ENCODE measurements around the gene PRKCA.

The PRKCA gene

DNA sequence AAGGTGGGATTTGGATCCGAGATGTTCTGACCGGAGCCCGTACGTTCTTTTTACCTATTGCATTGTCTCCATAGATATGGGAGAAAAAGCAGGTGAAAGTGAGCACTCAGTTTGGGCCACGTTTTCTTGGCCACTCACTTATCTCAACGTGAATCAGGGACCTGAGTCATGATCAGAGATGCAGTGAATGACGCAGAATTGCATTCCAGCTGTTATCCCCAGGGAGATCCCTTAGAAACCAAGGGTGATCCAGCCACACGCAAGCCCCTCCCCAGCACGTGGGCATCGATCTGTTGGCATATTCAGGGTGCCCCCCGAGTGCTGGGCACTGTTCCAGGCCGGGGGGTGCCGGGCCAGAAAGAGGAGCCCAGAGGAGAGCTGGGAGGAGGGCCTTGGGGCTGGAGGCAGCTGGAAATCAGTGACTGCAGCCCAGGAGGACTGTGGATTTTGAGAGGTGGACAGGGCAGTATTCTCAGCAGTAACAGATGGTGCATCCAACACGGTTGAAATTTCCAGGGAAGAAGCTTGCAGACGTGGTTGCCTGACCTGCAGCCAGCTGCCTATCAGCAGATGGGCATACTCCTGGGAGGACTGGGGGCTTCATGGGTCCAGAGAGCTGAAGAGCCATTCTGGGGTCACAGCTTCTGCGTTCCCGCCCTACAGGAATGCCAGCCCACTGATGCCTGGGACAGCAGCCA is 445.3 kb downstream of the PRKCA start:
- peak; percentile 70 for DNase-seq (ENCODE audit: low read depth)
- TF ChIP-seq, protein P1, sequence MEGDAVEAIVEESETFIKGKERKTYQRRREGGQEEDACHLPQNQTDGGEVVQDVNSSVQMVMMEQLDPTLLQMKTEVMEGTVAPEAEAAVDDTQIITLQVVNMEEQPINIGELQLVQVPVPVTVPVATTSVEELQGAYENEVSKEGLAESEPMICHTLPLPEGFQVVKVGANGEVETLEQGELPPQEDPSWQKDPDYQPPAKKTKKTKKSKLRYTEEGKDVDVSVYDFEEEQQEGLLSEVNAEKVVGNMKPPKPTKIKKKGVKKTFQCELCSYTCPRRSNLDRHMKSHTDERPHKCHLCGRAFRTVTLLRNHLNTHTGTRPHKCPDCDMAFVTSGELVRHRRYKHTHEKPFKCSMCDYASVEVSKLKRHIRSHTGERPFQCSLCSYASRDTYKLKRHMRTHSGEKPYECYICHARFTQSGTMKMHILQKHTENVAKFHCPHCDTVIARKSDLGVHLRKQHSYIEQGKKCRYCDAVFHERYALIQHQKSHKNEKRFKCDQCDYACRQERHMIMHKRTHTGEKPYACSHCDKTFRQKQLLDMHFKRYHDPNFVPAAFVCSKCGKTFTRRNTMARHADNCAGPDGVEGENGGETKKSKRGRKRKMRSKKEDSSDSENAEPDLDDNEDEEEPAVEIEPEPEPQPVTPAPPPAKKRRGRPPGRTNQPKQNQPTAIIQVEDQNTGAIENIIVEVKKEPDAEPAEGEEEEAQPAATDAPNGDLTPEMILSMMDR (IDR thresholded peaks at IDR 0.05; ENCODE audit: low read length, missing control alignments) = no peak
- no peak overlapping the region for H3K4me3 ChIP-seq (replicated peaks; ENCODE audit: low read depth, low read length)

DNA sequence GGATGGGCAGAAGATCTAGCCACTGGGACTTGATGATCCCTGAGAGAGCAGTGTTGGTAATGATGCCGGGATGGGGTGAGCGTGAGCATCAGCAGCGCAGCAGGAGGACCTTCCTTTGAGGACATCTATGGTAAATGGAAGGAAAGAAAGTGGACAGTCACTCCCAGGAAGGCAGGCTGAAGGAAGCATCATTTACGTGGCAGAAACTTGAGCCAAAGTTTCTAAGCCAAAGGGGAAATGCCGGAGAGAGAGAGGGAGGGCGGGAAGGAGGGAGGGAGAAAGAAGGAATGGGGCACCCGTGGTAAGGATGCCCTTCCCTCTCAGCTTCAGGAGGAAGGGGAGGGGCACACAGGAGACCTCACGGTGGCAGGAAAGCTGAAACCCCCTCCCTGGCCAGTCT is 446.2 kb downstream of the PRKCA start:
- H3K4me3 ChIP-seq (replicated peaks; ENCODE audit: low read depth, low read length) = no peak overlapping the region
- TF ChIP-seq, protein P1 (IDR thresholded peaks at IDR 0.05; ENCODE audit: low read length, missing control alignments) = no peak
- peak; percentile 30 for DNase-seq (ENCODE audit: low read depth)

DNA sequence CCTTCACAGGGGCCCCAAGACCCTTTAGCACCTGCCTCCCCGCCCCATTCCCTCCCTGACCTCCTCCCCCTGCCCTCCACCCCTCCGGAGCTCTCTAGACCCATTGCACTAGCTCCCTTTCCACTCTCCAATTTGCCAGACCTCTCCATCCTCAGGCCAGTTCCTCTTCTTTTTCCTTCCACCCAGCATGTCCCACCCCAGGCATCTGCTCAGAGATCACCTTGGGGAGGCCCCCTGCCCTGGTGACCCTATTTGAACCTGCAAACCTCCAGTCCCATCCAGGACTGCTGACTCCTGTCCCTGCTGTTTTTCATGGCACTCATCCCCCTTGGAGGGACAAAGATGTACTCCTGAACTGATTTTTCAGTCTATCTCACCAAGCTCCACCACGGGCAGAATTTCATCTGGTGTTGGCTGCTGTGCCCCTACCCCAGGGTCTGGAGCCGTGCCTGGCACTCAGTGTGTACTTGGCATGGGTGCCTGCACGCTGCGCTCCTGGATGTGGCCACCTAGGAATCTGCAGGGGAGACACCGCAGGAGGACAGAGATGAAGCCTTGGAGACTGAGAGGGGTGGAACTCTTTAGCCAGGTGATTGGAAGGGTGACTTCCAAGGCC is 446.9 kb downstream of the PRKCA start:
- no peak overlapping the region for H3K4me3 ChIP-seq (replicated peaks; ENCODE audit: low read depth, low read length)
- DNase-seq (ENCODE audit: low read depth) = no peak
- TF ChIP-seq, protein P1 (IDR thresholded peaks at IDR 0.05; ENCODE audit: low read length, missing control alignments) = no peak

DNA sequence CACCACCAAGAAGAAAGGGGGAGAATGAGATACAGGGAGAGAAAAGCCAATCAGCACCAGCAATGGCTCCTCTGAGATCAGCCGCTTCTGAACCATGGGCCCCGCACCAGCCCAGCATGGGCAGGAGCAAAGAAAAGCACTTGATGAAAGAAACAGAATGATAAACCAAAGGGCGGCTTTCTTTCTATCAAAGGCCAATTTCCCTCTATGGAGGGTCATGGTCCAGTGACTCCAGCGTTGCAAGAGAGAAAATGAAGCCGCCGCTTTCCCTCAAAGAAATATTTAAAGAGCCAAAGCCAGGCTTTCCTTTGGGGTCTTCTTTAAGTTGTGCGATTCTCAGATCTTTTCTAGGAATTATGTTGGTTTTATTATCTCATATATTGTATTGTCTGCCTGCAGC is 447.7 kb downstream of the PRKCA start:
- no peak overlapping the region for H3K4me3 ChIP-seq (replicated peaks; ENCODE audit: low read depth, low read length)
- TF ChIP-seq, protein P1 (IDR thresholded peaks at IDR 0.05; ENCODE audit: low read length, missing control alignments) = no peak
- DNase-seq (ENCODE audit: low read depth) = no peak

DNA sequence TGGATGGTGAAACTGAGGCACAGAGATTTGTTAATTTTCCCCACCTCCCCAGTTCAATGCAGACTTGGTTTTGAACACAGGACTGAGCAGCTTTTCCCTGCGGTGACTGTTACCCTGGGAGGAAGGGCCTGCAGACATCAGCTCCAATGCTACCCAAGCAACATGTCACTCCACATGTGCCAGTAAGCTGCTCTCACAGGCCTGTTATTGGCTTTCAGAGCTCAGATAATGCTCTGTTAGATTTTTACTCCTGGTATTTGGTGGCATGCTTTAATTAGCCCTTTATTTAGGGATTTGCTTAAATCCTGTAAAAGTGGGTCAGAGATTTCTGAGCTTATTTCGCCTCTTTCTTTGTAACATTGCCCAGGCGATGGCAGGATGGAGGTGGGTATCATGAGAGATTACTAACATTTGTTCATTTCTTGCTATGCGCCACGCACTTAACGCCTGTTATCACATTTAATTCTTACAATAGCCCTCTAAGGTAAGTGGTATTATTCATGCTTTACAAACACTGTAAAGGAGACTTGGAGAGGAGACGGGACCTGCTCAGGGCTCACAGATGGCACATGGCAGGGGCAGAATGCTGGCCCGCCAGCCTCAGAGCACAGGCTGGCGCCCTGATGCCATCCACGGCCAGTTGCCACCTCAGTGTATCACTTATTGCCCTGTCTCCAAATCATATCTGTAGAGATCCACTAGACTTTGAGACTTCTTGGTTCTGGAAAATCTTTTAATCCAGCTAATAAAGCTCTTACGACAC is 448.5 kb downstream of the PRKCA start:
- no peak overlapping the region for H3K4me3 ChIP-seq (replicated peaks; ENCODE audit: low read depth, low read length)
- TF ChIP-seq, protein P1 (IDR thresholded peaks at IDR 0.05; ENCODE audit: low read length, missing control alignments) = no peak
- DNase-seq (ENCODE audit: low read depth) = no peak

DNA sequence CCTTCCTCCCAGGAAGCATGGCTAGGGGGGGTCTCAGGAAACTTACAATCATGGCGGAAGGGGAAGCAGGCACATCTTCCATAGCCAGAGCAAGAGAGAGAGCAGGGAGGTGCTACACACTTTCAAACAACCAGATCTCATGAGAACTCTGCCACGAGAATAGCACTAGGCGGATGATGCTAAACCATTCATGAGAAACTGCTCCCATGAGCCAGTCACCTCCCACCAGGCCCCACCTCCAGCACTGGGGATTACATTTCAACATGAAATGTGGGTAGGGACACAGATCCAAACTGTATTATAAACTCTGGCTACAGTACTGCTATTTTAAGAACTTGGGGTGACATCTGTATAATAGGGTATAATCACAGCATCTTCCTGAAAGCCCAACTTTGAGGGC is 449.4 kb downstream of the PRKCA start:
- H3K4me3 ChIP-seq (replicated peaks; ENCODE audit: low read depth, low read length) = no peak overlapping the region
- TF ChIP-seq, protein P1 (IDR thresholded peaks at IDR 0.05; ENCODE audit: low read length, missing control alignments) = no peak
- no peak for DNase-seq (ENCODE audit: low read depth)
